HepG2 (cell line): ENCODE data around the gene ETFB. TPM values are rescaled to one million over a fixed set of nuclear protein-coding genes. Genes with fewer than 3 reads are reported as not detected.
A peak's percentile ranks its signal among the peaks of the same experiment; 100 is the strongest.

Experiments used
- AHR ChIP-seq: IDR thresholded peaks from 2 replicates; pipeline ENCODE4 v1.6.1; 2018; ENCODE audit warnings: missing genetic modification reagents, missing compliant biosample characterization
- ARID2 ChIP-seq: sonication (generic); formaldehyde crosslinking; IDR thresholded peaks from 2 replicates; pipeline ENCODE4 v1.8.1; 2022; ENCODE audit warnings: mild to moderate bottlenecking, missing genetic modification reagents, borderline replicate concordance
- ATM ChIP-seq: fragments of 450-650 bp; IDR thresholded peaks from 2 replicates; pipeline ENCODE4 v1.7.1; 2017; ENCODE audit warnings: mild to moderate bottlenecking, borderline replicate concordance
- ELF3 ChIP-seq: IDR thresholded peaks from 2 replicates; pipeline ENCODE4 v1.6.1; 2016; ENCODE audit warnings: missing genetic modification reagents, missing compliant biosample characterization
- GPN1 ChIP-seq: sonication (generic); formaldehyde crosslinking; IDR thresholded peaks from 2 replicates; pipeline ENCODE4 v1.5.1; 2020; ENCODE audit warnings: missing genetic modification reagents, borderline replicate concordance
- HNRNPLL ChIP-seq: fragments of 200-400 bp; formaldehyde crosslinking; IDR thresholded peaks from 2 replicates; pipeline ENCODE4 v1.6.1; 2017; ENCODE audit warnings: mild to moderate bottlenecking, low read depth, low read length; ENCODE audit not compliant: poor library complexity, severe bottlenecking
- MYC ChIP-seq: sonication (generic); formaldehyde crosslinking; IDR thresholded peaks from 2 replicates; pipeline ENCODE4 v1.9.0; 2021; ENCODE audit warnings: missing genetic modification reagents, borderline replicate concordance
- NFAT5 ChIP-seq: sonication (generic); formaldehyde crosslinking; IDR thresholded peaks from 2 replicates; pipeline ENCODE4 v1.4.0; 2020; ENCODE audit warnings: missing genetic modification reagents
- NFYC ChIP-seq: IDR thresholded peaks from 2 replicates; pipeline ENCODE4 v1.6.1; 2016; ENCODE audit warnings: missing genetic modification reagents, missing compliant biosample characterization
- PRDM15 ChIP-seq: sonication (generic); formaldehyde crosslinking; IDR thresholded peaks from 2 replicates; pipeline ENCODE4 v1.4.0; 2020; ENCODE audit warnings: missing genetic modification reagents
- REPIN1 ChIP-seq: sonication (generic); formaldehyde crosslinking; IDR thresholded peaks from 2 replicates; pipeline ENCODE4 v1.8.0; 2022; ENCODE audit warnings: missing genetic modification reagents, low read depth, mild to moderate bottlenecking, borderline replicate concordance
- SP1 ChIP-seq, 2 experiments: fragments of 450-650 bp in 1 of 2; sonication (generic) in 1 of 2; formaldehyde crosslinking in 1 of 2; IDR thresholded peaks; 2 replicates each; pipeline versions ENCODE4 v1.4.0 to v1.6.1; 2016 to 2020; ENCODE audit warnings: missing genetic modification reagents in 1 of 2
- SP5 ChIP-seq: IDR thresholded peaks from 2 replicates; pipeline ENCODE4 v1.6.1; 2016; ENCODE audit warnings: low read depth, borderline replicate concordance
- SUZ12 ChIP-seq: fragments of 150-350 bp; IDR thresholded peaks from 2 replicates; pipeline ENCODE4 v1.6.1; 2014; ENCODE audit warnings: low read depth, low read length
- XRCC5 ChIP-seq: fragments of 200-400 bp; formaldehyde crosslinking; optimal IDR thresholded peaks from 2 replicates; pipeline ENCODE3; 2017; ENCODE audit warnings: mild to moderate bottlenecking, low read length
- ZC3H13 ChIP-seq: sonication (generic); formaldehyde crosslinking; IDR thresholded peaks from 2 replicates; pipeline ENCODE4 v1.8.1; 2023; ENCODE audit warnings: mild to moderate bottlenecking, missing genetic modification reagents, moderate library complexity
- ZKSCAN1 ChIP-seq: fragments of 150-350 bp; IDR thresholded peaks from 2 replicates; pipeline ENCODE4 v1.6.1; 2014; ENCODE audit warnings: low read length
- ZNF367 ChIP-seq: sonication (generic); formaldehyde crosslinking; IDR thresholded peaks from 2 replicates; pipeline ENCODE4 v1.4.0; 2020; ENCODE audit warnings: missing genetic modification reagents, borderline replicate concordance
- ZNF598 ChIP-seq: sonication (generic); formaldehyde crosslinking; IDR thresholded peaks from 2 replicates; pipeline ENCODE4 v1.5.1; 2020; ENCODE audit warnings: mild to moderate bottlenecking, missing genetic modification reagents, borderline replicate concordance
- ZNF607 ChIP-seq: sonication (generic); formaldehyde crosslinking; IDR thresholded peaks from 2 replicates; pipeline ENCODE4 v1.5.1; 2020; ENCODE audit warnings: missing genetic modification reagents, mild to moderate bottlenecking, borderline replicate concordance
- ZNF749 ChIP-seq: sonication (generic); formaldehyde crosslinking; IDR thresholded peaks from 2 replicates; pipeline ENCODE4 v1.8.0; 2022; ENCODE audit warnings: mild to moderate bottlenecking, missing genetic modification reagents, moderate library complexity, borderline replicate concordance
- ZSCAN20 ChIP-seq: sonication (generic); formaldehyde crosslinking; IDR thresholded peaks from 2 replicates; pipeline ENCODE4 v1.4.0; 2020; ENCODE audit warnings: missing genetic modification reagents, mild to moderate bottlenecking, borderline replicate concordance
- polyA plus RNA-seq, 8 experiments: library from polyadenylated mRNA; depleted of rRNA in 3 of 8; stranded (reverse) in 7 of 8; unstranded in 1 of 8; fragments of >200 nt; fragmentation: Illumina TruSeq in 4 of 8; extraction: Trizol in 4 of 8; gene quantifications; 2 replicates each; pipeline versions ENCODE4 v1.2.1 to v1.2.3, GENCODE V29; 2011 to 2016; ENCODE audit warnings: low read depth in 4 of 8, missing spikeins in 1 of 8, mixed read lengths in 1 of 8; ENCODE audit not compliant: insufficient read depth in 1 of 8
- total RNA-seq, 5 experiments: library from RNA; depleted of rRNA; stranded (reverse); fragments of >200 nt; fragmentation: Illumina TruSeq; extraction: Trizol; gene quantifications; 2 replicates each; pipeline ENCODE4 v1.2.3, GENCODE V29; 2016; ENCODE audit warnings: low read depth in 1 of 5

The ETFB gene
- total and polyA plus RNA-seq, 2 of the 13 experiments (the other 11 are each of a cell fraction or from before 2014, with no cell fraction given): 678 to 1,314 TPM

- TF ChIP-seq PRDM15: no peak
- no peak for TF ChIP-seq NFYC (CRISPR knock-in tag)
- no peak for TF ChIP-seq ZSCAN20 (CRISPR knock-in tag)
- no peak for TF ChIP-seq ZC3H13 (CRISPR knock-in tag)
- peak; percentile 68; the same call in 1 of the 2 replicates for TF ChIP-seq AHR (CRISPR knock-in tag)
- no peak for TF ChIP-seq SP1 (IDR thresholded peaks at IDR 0.05)
- TF ChIP-seq SP1 (CRISPR knock-in tag; IDR thresholded peaks at IDR 0.05): peak; percentile 33; the same call in 1 of the 2 replicates
- TF ChIP-seq ATM: no peak
- TF ChIP-seq NFAT5 (CRISPR knock-in tag): no peak
- TF ChIP-seq ZNF749: no peak
- TF ChIP-seq ZNF598 (CRISPR knock-in tag): no peak
- peak; percentile 39 for TF ChIP-seq HNRNPLL
- peak; percentile 18 for TF ChIP-seq XRCC5
- no peak for TF ChIP-seq SP5 (CRISPR knock-in tag)
- TF ChIP-seq MYC (CRISPR knock-in tag): peak; percentile 35; the same call in 1 of the 2 replicates
- TF ChIP-seq GPN1 (CRISPR knock-in tag): no peak
- TF ChIP-seq SUZ12: no peak
- no peak for TF ChIP-seq ZNF607 (CRISPR knock-in tag)
- no peak for TF ChIP-seq REPIN1
- TF ChIP-seq ELF3 (CRISPR knock-in tag): no peak
- no peak for TF ChIP-seq ZKSCAN1
- TF ChIP-seq ARID2 (CRISPR knock-in tag): no peak
- TF ChIP-seq ZNF367 (CRISPR knock-in tag): no peak
These were observed 23.0 kb upstream of the ETFB start (continued) for GRCh38 chr19:51389143-51389542.
